Vagina (tissue), 2 donors: ENCODE data around the gene METTL16.

ENCODE experiments used
- CTCF ChIP-seq, 3 experiments: fragments of 450-650 bp in 2 of 3; fragments of 200-600 bp in 1 of 3; sonication (generic) in 1 of 3; IDR thresholded peaks; one replicate each; pipeline ENCODE4 v1.5.1; 2017 to 2019; ENCODE audit warnings: antibody characterized with exemption in 3 of 3, mild to moderate bottlenecking in 2 of 3, moderate library complexity in 2 of 3
- POLR2A ChIP-seq, 2 donors: fragments of 450-650 bp; IDR thresholded peaks; one replicate each; pipeline ENCODE4 v1.6.1; 2017; ENCODE audit warnings: antibody characterized with exemption in 2 of 2, mild to moderate bottlenecking in 2 of 2, moderate library complexity in 2 of 2
- POLR2AphosphoS5 ChIP-seq, 2 donors: sonication (generic); formaldehyde crosslinking; IDR thresholded peaks; one replicate each; pipeline ENCODE4 v1.9.0; 2017; ENCODE audit warnings: antibody characterized with exemption in 2 of 2, mild to moderate bottlenecking in 2 of 2, low read depth in 1 of 2; ENCODE audit not compliant: insufficient read depth in 1 of 2

DNA sequence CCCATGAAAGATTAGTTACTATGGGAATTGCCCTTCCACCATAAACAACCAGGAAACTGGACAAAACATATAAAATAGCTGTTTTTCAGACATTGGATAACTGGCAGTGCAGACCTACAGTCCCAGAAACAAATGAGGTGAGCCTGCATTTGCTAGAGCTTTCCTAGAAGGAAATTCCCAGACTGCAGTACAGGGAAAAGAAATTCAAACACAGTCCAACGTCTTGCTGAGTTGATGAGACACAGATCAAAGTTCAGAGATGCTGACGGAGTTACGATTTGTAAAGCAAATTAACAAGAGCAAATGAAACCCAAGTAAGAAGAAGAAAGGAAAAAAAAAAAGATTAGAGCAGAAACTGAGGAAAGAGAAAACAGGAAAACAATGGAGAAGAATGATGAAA is 69.5 kb downstream of the METTL16 start:
- no peak for TF ChIP-seq POLR2A (IDR thresholded peaks at IDR 0.05)
- no peak for TF ChIP-seq CTCF (IDR thresholded peaks at IDR 0.05)
- no peak for TF ChIP-seq POLR2AphosphoS5 (IDR thresholded peaks at IDR 0.05; ENCODE audit: insufficient read depth in 1 of 2, low read depth in 1 of 2)
